Colonic mucosa (tissue), 4 donors: ENCODE results near the gene PDHX. TPM values are rescaled to one million over a fixed set of nuclear protein-coding genes. Genes with fewer than 3 reads are reported as not detected.

Experiments used
- DNase-seq: peaks from one replicate; pipeline ENCODE4 v3.0.0-alpha.2; 2020
- H3K27ac ChIP-seq: fragments of 200-600 bp; one replicate; pipeline ENCODE4 v1.8.0; 2021
- H3K27me3 ChIP-seq: fragments of 200-600 bp; one replicate; pipeline ENCODE4 v1.8.0; 2021
- H3K36me3 ChIP-seq: fragments of 200-600 bp; one replicate; pipeline ENCODE4 v1.8.0; 2021
- H3K4me1 ChIP-seq: fragments of 200-600 bp; one replicate; pipeline ENCODE4 v1.8.0; 2021; ENCODE audit warnings: mild to moderate bottlenecking
- H3K4me3 ChIP-seq: fragments of 200-600 bp; one replicate; pipeline ENCODE4 v1.8.0; 2021
- H3K9ac ChIP-seq, 2 donors: one replicate each; pipeline ENCODE4 v1.7.0; 2013; ENCODE audit warnings: control low read depth in 2 of 2, low read depth in 2 of 2, low read length in 2 of 2
- H3K9me3 ChIP-seq: fragments of 200-600 bp; one replicate; pipeline ENCODE4 v1.8.0; 2021
- CTCF ChIP-seq: fragments of 200-600 bp; IDR thresholded peaks from one replicate; pipeline ENCODE4 v1.8.0; 2022; ENCODE audit warnings: antibody characterized with exemption, mild to moderate bottlenecking
- intact Hi-C: fragments of 100-400 bp; cut with DNase I; formaldehyde crosslinking; loops from one replicate; pipeline ENCODE4 v1.14.1; 2022
- total RNA-seq, 2 donors: library from RNA; stranded (reverse); fragmentation: NEBNext Ultra II Directional in 1 of 2; extraction: Animal tissue kit (Norgen Biotek cat#: 25700) in 1 of 2; gene quantifications; one replicate each; pipeline ENCODE4 v1.2.1, GENCODE V29; 2021
- donor health status: healthy.
- donor health status: DM: no; HTN: no; CAD: no.
- donor health status: DM: no; HTN: no; CAD: no.

PDHX gene
- total RNA-seq, 2 donors from 2014 or later: 55.2 to 57.2 TPM

- DNase-seq: no peak
- no peak for TF ChIP-seq CTCF
- H3K27me3 ChIP-seq: no peaks in the 10 kb centered on the region
- no peak overlapping the region for H3K27ac ChIP-seq
- H3K9me3 ChIP-seq: no peaks in the 10 kb centered on the region
- no peak overlapping the region for H3K9ac ChIP-seq
- intact Hi-C loops: no loop called here
- H3K4me1 ChIP-seq: peaks cover 5% of the 10 kb centered on the region
- H3K4me3 ChIP-seq: no peak overlapping the region
- no peaks in the 10 kb centered on the region for H3K36me3 ChIP-seq
Measured at GRCh38 chr11:34921156-34921555, 4.7 kb downstream of the PDHX start.

- TF ChIP-seq CTCF: no peak
- H3K4me3 ChIP-seq: no peak overlapping the region
- H3K36me3 ChIP-seq: no peaks in the 10 kb centered on the region
- H3K27ac ChIP-seq: no peak overlapping the region
- intact Hi-C loops: loop anchor here (5.0 kb wide), 3 partner anchors 313 to 468 kb away; no protein-coding TSS in a partner anchor
- no peaks in the 10 kb centered on the region for H3K4me1 ChIP-seq
- H3K9me3 ChIP-seq: no peaks in the 10 kb centered on the region
- H3K27me3 ChIP-seq: no peaks in the 10 kb centered on the region
- no peak overlapping the region for H3K9ac ChIP-seq
- no peak for DNase-seq
Measured at GRCh38 chr11:34924714-34925113, 8.3 kb downstream of the PDHX start.

- peaks cover 3% of the 10 kb centered on the region for H3K4me1 ChIP-seq
- DNase-seq: no peak
- intact Hi-C loops: loop anchor here (5.0 kb wide), 3 partner anchors 311 to 466 kb away; no protein-coding TSS in a partner anchor
Measured at GRCh38 chr11:34926101-34926830, 9.8 kb downstream of the PDHX start.

GRCh38 chr11:34926831-34927132, 10.4 kb downstream of the PDHX start:
- intact Hi-C loops: loop anchor here (5.0 kb wide), 3 partner anchors 311 to 466 kb away; no protein-coding TSS in a partner anchor
- peaks cover 3% of the 10 kb centered on the region for H3K4me1 ChIP-seq
- H3K4me3 ChIP-seq: no peak overlapping the region
- no peak for DNase-seq
- no peaks in the 10 kb centered on the region for H3K9me3 ChIP-seq
- H3K9ac ChIP-seq: no peak overlapping the region
- H3K27me3 ChIP-seq: no peaks in the 10 kb centered on the region
- no peaks in the 10 kb centered on the region for H3K36me3 ChIP-seq
- TF ChIP-seq CTCF: no peak
- no peak overlapping the region for H3K27ac ChIP-seq

More at GRCh38 chr11:34926101-34926830, 9.8 kb downstream of the PDHX start:
- no peaks in the 10 kb centered on the region for H3K9me3 ChIP-seq
- no peak overlapping the region for H3K9ac ChIP-seq
- no peaks in the 10 kb centered on the region for H3K36me3 ChIP-seq
- TF ChIP-seq CTCF: peak; percentile 66
- no peaks in the 10 kb centered on the region for H3K27me3 ChIP-seq
- H3K27ac ChIP-seq: no peak overlapping the region
- no peak overlapping the region for H3K4me3 ChIP-seq

- no peak for DNase-seq
- TF ChIP-seq CTCF: no peak
- peaks cover 3% of the 10 kb centered on the region for H3K4me1 ChIP-seq
- intact Hi-C loops: loop anchor here (5.0 kb wide), 3 partner anchors 309 to 464 kb away; no protein-coding TSS in a partner anchor
- H3K36me3 ChIP-seq: no peaks in the 10 kb centered on the region
- H3K4me3 ChIP-seq: no peak overlapping the region
- H3K27me3 ChIP-seq: no peaks in the 10 kb centered on the region
- H3K27ac ChIP-seq: no peak overlapping the region
- no peak overlapping the region for H3K9ac ChIP-seq
- H3K9me3 ChIP-seq: no peaks in the 10 kb centered on the region
Measured at GRCh38 chr11:34928268-34928959, 12.0 kb downstream of the PDHX start.
